Kidney (tissue), 14 donors: ENCODE data around the gene DTX3. TPM values are rescaled to one million over a fixed set of nuclear protein-coding genes. Genes with fewer than 3 reads are reported as not detected.

ENCODE experiments used
- DNase-seq, 5 donors: peaks; one replicate each; pipeline ENCODE4 v3.0.0-alpha.2; 2013 to 2020
- FAIRE-seq: peaks from 2 replicates; lab custom pipeline; 2012; peaks lifted over from hg19 to GRCh38; lab: Jason Lieb, UNC
- H3K27ac ChIP-seq, 2 donors: one replicate each; pipeline ENCODE4 v1.7.0; 2013; ENCODE audit warnings: low read depth in 2 of 2, low read length in 2 of 2, inconsistent platforms in 1 of 2
- H3K27me3 ChIP-seq: one replicate; pipeline ENCODE4 v1.7.1; 2013; ENCODE audit warnings: low read length, inconsistent platforms; ENCODE audit not compliant: control insufficient read depth, insufficient read depth
- H3K36me3 ChIP-seq, 3 donors: one replicate each; pipeline versions ENCODE4 v1.7.0 to v1.7.1; 2013; ENCODE audit warnings: low read length in 3 of 3, control low read depth in 1 of 3, inconsistent platforms in 1 of 3; ENCODE audit not compliant: insufficient read depth in 3 of 3, control insufficient read depth in 2 of 3
- H3K4me1 ChIP-seq, 3 donors: one replicate each; pipeline versions ENCODE4 v1.7.0 to v1.7.1; 2013; ENCODE audit warnings: low read length in 3 of 3, inconsistent platforms in 1 of 3, low read depth in 1 of 3; ENCODE audit not compliant: control insufficient read depth in 2 of 3, insufficient read depth in 2 of 3
- H3K4me3 ChIP-seq, 3 donors: one replicate each; pipeline versions ENCODE4 v1.7.0 to v1.8.1; 2013; ENCODE audit warnings: low read length in 3 of 3, control low read depth in 1 of 3, inconsistent platforms in 1 of 3
- H3K9ac ChIP-seq, 3 donors: one replicate each; pipeline versions ENCODE4 v1.7.0 to v1.7.1; 2013; ENCODE audit warnings: low read length in 3 of 3, control low read depth in 1 of 3, inconsistent platforms in 1 of 3
- H3K9me3 ChIP-seq, 3 donors: one replicate each; pipeline versions ENCODE4 v1.7.0 to v1.7.1; 2013; ENCODE audit warnings: low read length in 3 of 3, control low read depth in 1 of 3, inconsistent platforms in 1 of 3; ENCODE audit not compliant: control insufficient read depth in 2 of 3, insufficient read depth in 1 of 3
- intact Hi-C: fragments of 100-400 bp; cut with DNase I; formaldehyde crosslinking; loops from one replicate; pipeline ENCODE4 v1.11.1; 2022
- polyA plus RNA-seq: library from polyadenylated mRNA; stranded (reverse); fragments of 350-450 nt; fragmentation: Illumina TruSeq; extraction: RNeasy Lipid Tissue Mini Kit (QIAGEN cat#74804); gene quantifications from one replicate; pipeline ENCODE4 v1.2.3, GENCODE V29; 2014; ENCODE audit warnings: low read depth, low replicate concordance; ENCODE audit not compliant: insufficient read depth
- total RNA-seq: library from RNA; stranded (reverse); fragmentation: NEBNext Ultra II Directional; extraction: Animal tissue kit (Norgen Biotek cat#: 25700); gene quantifications from one replicate; pipeline ENCODE4 v1.2.1, GENCODE V29; 2021
- TF ChIP-seq, protein P1 (sequence below): IDR thresholded peaks from 3 replicates; pipeline ENCODE4 v1.5.1; 2012; ENCODE audit warnings: mild to moderate bottlenecking, moderate library complexity, borderline replicate concordance; ENCODE audit not compliant: insufficient read depth; ENCODE audit errors: extremely low read depth
- donor health status: control.
- donor health status: control.
- donor health status: control.
- donor health status: control.
- donor health status: control.
- donor health status: DM: yes; HTN: yes; CAD: no.
- donor health status: Normal renal cell carcinoma (clear cell type).

The DTX3 gene
- total and polyA plus RNA-seq, 2 donors from 2014 or later: 34.5 to 41.2 TPM

DNA sequence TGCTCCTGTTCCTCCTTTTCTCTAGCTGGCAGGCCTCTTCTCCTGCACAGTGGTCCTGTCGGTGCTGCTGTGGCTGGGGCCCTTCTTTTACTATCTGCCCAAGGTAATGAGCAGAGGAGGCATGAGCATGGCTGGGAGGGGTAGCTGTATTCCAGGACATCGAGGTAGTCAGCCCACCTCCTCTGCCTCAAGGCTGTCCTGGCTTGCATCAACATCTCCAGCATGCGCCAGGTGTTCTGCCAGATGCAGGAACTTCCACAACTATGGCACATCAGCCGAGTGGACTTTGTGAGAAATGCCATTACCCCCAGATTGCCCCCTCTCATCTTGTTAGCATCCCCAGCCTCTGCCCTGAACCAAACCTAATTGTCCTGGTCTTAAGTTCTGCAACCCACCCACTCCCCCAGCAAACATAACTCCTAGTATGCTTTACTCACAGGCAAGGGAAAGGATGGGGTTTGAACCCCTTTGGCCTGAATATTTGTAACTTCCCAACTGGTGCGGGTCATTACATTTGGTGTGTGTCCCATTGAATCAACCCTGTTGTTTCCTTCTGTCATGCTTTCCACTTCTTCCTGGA lies 19.3 kb downstream of the DTX3 start:
- Histone ChIP-seq H3K9ac (no peak overlapping the region), H3K36me3 (no peaks in the 10 kb centered on the region), H3K27me3 (peaks cover 55% of the 10 kb centered on the region), H3K4me3 (no peak overlapping the region), H3K27ac (no peak overlapping the region), H3K9me3 (no peaks in the 10 kb centered on the region), H3K4me1 (peaks cover 0 to 19% (median 5%) of the 10 kb centered on the region in 3 donors)
- intact Hi-C loops: loop anchor here (5.0 kb wide), 1 partner anchor 42 kb away; no protein-coding TSS in a partner anchor
- TF ChIP-seq, protein P1, sequence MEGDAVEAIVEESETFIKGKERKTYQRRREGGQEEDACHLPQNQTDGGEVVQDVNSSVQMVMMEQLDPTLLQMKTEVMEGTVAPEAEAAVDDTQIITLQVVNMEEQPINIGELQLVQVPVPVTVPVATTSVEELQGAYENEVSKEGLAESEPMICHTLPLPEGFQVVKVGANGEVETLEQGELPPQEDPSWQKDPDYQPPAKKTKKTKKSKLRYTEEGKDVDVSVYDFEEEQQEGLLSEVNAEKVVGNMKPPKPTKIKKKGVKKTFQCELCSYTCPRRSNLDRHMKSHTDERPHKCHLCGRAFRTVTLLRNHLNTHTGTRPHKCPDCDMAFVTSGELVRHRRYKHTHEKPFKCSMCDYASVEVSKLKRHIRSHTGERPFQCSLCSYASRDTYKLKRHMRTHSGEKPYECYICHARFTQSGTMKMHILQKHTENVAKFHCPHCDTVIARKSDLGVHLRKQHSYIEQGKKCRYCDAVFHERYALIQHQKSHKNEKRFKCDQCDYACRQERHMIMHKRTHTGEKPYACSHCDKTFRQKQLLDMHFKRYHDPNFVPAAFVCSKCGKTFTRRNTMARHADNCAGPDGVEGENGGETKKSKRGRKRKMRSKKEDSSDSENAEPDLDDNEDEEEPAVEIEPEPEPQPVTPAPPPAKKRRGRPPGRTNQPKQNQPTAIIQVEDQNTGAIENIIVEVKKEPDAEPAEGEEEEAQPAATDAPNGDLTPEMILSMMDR: no peak
- FAIRE-seq (no peak), DNase-seq (peak in 1 of 5 donors; percentile 19)

DNA sequence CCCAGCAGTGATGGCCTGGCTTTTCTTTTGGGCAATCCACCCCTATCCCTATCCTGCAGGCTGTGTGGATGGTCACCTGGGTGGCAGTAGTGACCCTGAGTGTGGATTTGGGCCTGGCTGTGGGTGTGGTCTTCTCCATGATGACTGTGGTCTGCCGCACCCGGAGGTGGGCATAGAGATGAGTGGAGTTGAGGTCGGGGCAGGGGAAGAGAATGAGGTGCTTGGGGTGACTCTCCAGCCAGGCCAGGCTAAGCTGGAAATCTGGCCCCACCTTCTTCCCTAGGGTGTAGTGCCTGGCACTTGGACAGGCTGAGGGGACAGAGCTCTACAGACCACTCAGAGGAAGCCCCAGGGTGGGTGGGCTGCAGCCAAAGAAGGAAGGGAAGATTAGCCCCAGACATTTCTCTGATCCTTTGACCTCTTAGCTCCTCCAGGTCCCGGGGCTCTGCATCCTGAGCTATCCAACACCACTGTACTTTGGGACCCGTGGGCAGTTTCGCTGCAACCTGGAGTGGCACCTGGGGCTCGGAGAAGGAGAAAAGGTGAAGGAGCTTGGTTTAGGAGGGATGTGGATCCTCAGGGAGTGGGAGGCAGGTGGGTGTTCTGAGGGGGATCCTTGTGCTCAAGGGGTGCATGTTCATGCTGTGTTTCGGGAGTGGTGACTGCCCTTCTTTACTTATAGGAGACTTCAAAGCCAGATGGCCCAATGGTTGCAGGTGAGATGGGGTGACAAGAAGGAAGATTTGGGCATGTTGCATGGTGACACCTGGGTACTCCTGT lies 20.0 kb downstream of the DTX3 start:
- no peak overlapping the region for H3K9ac ChIP-seq
- TF ChIP-seq, protein P1: no peak
- no peak overlapping the region for H3K27ac ChIP-seq
- H3K27me3 ChIP-seq: peaks cover 58% of the 10 kb centered on the region
- H3K9me3 ChIP-seq: no peaks in the 10 kb centered on the region
- H3K4me3 ChIP-seq: no peak overlapping the region
- DNase-seq: peak in 2 of 5 donors; percentile 21 to 48
- H3K36me3 ChIP-seq: no peaks in the 10 kb centered on the region
- FAIRE-seq: no peak
- intact Hi-C loops: loop anchor here (5.0 kb wide), 1 partner anchor 42 kb away; no protein-coding TSS in a partner anchor
- H3K4me1 ChIP-seq: peaks cover 0 to 19% (median 5%) of the 10 kb centered on the region in 3 donors

DNA sequence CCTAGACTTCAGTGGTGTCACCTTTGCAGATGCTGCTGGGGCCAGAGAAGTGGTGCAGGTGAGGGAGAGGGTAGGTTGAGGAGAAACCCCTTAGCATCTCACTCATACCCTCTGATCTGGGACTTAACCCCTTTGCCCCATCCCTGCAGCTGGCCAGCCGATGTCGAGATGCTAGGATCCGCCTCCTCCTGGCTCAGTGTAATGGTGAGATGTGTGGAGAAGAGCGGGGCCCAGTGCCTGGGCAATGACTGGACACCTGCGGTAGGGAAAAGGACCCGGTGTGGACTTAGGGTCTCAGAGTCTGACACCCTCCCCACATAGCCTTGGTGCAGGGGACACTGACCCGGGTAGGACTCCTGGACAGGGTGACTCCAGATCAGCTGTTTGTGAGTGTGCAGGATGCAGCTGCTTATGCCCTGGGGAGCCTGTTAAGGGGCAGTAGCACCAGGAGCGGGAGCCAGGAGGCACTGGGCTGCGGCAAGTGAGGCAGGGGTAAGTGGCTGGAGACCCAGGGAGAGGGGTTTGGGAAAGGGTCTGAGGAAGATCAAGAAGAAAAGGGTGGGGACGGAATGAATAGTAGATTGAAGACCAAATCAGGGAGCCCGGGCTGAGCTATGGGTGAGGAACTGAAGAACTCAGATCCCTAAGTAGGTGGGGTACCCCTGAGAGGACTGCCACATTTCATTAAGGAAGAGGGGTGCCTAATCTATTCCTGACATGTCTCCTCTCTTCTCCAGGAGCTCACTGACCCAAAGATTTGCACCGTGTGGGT lies 20.8 kb downstream of the DTX3 start:
- Histone ChIP-seq H3K9me3 (no peaks in the 10 kb centered on the region), H3K27me3 (peaks cover 53% of the 10 kb centered on the region), H3K4me3 (no peak overlapping the region), H3K9ac (no peak overlapping the region), H3K4me1 (peaks cover 0 to 19% (median 5%) of the 10 kb centered on the region in 3 donors), H3K36me3 (no peaks in the 10 kb centered on the region), H3K27ac (no peak overlapping the region)
- intact Hi-C loops: no loop called here
- no peak for FAIRE-seq
- TF ChIP-seq, protein P1: no peak
- DNase-seq: peak in 2 of 5 donors; percentile 25 to 62
